AG09319 (cell line): ENCODE results near the gene ID3.

Source experiments
- DNase-seq: peaks from one replicate; pipeline ENCODE4 v3.0.0-alpha.2; 2010; ENCODE audit warnings: low read depth; ENCODE audit errors: extremely low read depth
- TF ChIP-seq, protein P1 (sequence below): IDR thresholded peaks from 2 replicates; pipeline ENCODE4 v1.5.1; 2011; ENCODE audit warnings: low read depth, mild to moderate bottlenecking, inconsistent platforms, low read length, moderate library complexity

Gene ID3

DNA sequence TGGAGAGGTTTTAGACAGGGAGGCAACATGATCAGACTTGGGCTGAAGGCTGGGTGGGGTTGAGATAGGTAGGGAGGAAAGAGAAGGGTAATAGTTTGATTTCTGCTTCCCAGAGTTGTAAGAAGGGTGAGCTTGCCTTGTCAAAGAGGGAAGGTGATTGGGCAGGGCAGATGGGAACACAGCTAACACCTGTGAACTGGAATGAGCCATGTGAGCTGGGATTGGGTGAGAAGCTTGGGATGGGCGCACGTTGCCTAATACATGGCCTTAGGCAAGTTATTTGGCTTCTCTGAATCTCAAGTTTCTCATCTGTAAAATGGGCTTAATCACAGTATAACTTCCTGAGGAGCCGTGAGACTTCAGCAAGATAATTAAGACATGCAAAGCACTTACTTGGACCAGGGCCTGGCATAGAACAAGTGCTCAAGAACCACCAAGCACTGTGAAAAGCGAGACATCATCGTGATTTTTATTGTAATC, 33.8 kb upstream of the ID3 start:
- DNase-seq = no peak
- TF ChIP-seq, protein P1, sequence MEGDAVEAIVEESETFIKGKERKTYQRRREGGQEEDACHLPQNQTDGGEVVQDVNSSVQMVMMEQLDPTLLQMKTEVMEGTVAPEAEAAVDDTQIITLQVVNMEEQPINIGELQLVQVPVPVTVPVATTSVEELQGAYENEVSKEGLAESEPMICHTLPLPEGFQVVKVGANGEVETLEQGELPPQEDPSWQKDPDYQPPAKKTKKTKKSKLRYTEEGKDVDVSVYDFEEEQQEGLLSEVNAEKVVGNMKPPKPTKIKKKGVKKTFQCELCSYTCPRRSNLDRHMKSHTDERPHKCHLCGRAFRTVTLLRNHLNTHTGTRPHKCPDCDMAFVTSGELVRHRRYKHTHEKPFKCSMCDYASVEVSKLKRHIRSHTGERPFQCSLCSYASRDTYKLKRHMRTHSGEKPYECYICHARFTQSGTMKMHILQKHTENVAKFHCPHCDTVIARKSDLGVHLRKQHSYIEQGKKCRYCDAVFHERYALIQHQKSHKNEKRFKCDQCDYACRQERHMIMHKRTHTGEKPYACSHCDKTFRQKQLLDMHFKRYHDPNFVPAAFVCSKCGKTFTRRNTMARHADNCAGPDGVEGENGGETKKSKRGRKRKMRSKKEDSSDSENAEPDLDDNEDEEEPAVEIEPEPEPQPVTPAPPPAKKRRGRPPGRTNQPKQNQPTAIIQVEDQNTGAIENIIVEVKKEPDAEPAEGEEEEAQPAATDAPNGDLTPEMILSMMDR = no peak

DNA sequence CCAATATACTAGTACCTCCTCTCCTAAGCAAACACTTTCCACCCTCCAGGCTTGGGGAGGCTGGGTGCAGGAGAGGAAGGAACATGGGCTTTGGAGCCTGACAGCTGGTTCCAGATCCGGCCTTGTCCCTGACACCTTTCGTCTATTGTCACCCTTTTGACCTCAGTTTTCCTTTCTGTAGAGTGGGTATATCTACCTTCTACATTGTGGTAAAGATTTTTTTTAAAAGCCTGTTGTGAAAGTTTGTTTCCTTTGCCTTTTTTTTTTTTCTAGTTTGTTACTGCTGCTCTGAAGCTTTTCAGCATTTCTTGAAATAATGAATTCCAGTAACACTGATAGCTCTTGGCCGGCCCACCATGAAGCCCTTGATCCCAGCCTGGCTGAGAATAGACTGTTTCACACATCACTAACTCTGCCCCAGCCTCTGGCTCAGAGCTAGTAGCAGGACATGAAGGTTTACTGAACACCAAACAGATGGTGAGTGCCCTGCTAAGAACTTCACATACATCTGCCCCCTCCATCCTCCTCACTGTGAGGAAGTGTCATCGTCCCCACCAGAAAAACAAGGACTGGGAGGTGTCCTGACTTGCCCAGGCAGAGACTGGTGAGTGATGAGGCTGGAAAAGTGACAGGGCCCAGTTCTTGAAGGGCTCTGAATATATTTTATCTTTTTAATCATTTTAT, 33.0 kb upstream of the ID3 start:
- no peak for DNase-seq
- TF ChIP-seq, protein P1 = no peak

DNA sequence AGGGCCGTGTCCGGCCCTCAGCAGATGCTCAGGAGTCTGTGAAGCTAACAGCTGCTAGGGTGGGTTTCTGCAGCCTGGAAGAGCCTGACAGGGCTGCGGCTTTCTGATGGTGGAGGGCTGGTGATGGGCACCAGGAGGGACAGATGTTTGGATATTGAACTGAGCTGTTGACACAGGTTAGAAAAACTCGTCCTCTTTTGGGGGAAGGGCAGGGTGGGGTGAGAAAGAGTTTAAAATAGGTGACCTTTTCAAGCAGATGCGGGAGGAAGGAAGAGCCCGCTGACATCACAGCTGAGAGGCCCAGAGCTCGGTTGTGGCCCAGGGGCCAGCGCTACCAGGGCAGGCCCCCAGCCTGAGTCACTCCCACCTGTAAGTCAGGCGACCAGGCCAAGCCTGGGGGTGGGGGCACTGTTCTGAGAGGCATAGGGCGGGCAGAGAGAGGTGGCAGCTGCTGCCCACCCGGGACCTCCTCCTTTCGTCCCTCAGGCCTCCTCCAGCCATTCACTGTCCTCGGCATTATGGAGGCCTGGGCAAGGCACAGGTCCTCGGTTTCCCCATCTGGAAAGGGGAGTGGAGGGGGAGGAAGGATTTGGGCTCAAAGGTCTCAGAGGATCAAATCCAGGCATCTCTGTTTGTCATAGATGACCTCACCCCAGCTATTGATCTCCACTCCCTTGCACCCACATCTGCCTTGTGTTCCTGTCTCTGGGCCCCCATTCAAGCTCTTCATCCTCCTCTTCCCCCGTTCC, 32.3 kb upstream of the ID3 start:
- TF ChIP-seq, protein P1 = no peak
- DNase-seq = no peak

DNA sequence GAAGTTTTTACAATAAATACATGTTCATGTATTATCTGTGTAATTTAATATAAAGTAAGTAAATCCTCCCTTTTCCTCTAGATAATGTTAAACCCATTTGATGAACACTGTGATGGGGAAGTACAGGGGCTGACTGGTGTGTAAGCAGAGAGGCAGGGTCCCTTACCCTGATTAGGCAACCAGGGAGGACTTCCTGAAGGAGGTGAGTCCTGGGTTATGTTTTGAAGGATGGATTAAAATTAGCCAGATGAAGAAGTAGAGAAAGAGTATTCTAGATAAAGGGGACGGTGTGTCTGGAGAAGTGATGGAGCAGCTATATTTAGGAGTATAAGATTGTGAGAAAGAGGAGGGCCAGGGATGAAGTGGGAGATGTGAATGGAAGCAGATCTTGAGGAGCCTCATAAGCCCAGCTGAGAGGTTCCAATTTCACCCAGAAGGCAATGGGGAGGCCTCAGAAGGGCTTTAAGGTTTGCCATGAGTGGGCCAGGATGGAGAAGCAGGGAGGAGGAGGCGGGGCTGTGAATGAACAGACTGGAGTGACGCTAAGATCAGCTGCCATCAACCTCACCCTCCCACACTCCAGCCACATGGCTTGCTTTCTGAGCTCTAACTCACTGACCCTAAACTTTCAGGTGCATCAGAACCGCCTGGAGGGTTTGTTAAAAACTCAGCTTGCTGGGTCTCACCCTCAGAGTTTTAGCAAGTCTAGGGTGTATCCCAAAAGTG, 30.9 kb upstream of the ID3 start:
- TF ChIP-seq, protein P1 = no peak

DNA sequence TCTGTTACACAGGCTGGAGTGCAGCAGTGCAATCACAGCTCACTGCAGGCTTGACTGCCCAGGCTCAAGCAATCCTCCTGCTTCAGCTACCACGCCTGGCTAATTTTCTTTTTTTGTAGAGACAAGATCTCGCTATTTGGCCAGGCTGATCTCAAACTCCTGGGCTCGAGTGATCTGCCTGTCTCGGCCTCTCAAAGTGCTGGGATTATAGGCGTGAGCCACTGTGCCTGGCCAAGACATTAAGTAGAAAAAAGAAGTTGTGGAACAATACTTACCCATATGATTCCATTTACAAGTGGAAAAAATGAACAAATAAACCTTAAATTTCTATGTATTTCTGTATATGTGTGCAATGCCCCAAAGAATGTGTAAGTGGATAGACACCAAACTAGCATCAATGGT, 30.3 kb upstream of the ID3 start:
- no peak for DNase-seq
- TF ChIP-seq, protein P1 = no peak

More for the DNA sequence above, 30.9 kb upstream of the ID3 start:
- DNase-seq = no peak

DNA sequence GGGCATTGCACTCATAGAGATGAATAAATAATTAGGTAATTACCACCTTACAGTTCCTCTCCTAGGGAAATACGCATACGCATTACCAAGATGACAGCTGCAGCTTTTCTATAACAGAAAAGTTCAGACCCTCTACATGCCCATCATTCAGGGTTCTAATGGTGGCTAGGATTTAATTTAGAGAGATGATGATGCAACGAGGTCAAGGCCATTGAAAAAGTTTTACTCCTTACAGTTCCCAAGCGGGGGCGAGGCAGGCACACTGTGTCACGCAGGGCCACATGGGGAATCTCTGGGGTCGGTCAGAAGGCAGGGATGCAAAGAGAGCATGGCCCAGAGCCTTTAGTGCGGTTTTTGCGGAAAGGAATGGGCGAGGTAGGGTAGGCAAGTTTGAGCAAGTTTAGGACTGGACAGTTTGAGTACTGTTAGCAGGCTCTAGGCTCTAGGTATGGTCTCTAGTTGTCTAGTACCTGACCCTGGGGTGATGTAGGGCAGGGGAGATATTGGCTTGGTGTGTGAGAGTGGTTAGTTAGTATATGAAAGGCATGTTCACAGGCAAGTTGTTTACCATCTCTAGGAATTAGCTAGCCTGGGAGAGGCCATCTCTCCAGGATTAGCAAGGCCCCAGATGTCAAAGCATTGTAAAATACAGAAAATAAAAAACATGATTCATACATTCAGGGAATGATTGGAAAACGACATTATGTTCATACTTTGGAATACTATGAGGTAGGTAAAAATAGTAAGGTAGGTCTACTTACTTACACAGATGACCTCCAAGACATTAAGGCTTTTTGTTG, 29.6 kb upstream of the ID3 start:
- TF ChIP-seq, protein P1 = no peak
- DNase-seq = no peak
